Measurements from ENCODE around the gene FHL2.

FHL2 gene

GRCh38 chr2:105376789-105377240 lies 22.0 kb downstream of the FHL2 start:
- DNase-seq = no peak

DNA sequence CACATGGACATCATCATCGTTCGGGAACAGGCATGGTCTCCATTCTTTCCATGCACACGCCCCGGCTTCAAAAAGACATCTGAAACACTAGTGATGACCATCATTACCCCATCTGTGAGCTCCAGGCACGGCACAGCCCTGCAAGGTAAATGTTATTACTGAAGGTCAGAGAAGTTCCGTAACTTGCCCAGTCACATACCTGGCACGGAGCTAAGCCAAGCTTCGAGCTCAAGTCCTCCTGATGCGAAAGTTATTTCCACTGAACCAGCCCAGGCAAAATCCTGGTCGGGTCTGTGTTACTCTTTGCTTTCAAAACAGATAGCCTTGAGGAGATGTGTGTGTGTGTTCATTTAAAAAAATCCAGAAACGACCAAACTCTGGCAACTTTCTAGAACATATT lies 22.8 kb downstream of the FHL2 start:
- no peak for DNase-seq

- DNase-seq = no peak
These were observed 23.8 kb downstream of the FHL2 start for GRCh38 chr2:105375001-105375561.

GRCh38 chr2:105373895-105374401 lies 24.9 kb downstream of the FHL2 start:
- no peak for DNase-seq

- DNase-seq = no peak
These were observed 25.5 kb downstream of the FHL2 start for GRCh38 chr2:105373344-105373781.

GRCh38 chr2:105371810-105372209 lies 27.0 kb downstream of the FHL2 start:
- DNase-seq = no peak

GRCh38 chr2:105371156-105371555 lies 27.7 kb downstream of the FHL2 start:
- DNase-seq = no peak

- peak; percentile 78 for DNase-seq
These were observed 28.8 kb downstream of the FHL2 start for GRCh38 chr2:105369777-105370690.

- no peak for DNase-seq
These were observed 30.0 kb downstream of the FHL2 start for GRCh38 chr2:105368759-105369408.

GRCh38 chr2:105365206-105365605 lies 33.6 kb downstream of the FHL2 start:
- no peak for DNase-seq

GRCh38 chr2:105364436-105365139 lies 34.3 kb downstream of the FHL2 start:
- DNase-seq = no peak

GRCh38 chr2:105362862-105363591 lies 35.8 kb downstream of the FHL2 start:
- DNase-seq = no peak

DNA sequence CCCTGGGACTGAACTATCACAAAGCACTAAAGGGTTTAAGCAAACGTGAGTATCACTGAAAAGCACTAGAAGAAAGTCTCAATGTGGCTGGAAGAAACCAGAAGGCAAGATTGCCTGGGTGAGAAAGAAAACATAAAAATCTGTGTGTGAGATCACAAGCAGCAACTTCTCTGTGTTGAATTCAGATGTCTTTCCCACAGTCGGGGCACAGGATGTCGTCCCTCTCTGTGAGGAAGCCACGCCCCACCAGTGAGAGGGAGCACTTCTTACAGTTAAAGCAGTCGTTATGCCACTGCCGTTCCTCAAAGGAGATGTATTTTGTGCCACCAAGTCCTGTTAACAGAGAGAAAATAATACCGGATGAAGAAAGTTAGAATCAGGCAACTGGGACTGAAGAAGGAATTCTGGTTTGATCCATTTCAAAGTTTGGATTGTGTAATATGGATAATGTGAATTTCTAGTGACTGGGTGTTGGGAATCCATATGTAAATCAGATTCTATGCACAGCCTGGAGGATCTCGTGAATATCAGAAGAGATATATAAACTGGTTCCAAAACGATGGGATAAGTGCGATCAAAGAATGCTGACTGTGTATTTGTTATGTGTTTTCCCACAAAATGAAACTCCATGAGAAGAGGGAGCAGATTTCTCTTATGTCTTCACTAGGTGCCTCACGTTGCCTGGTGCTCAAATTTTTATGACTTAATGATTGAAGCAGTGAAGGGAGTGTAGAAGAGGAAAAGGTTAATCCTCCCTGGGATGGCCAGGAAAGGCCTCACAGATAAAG lies 37.6 kb downstream of the FHL2 start:
- DNase-seq = no peak

DNA sequence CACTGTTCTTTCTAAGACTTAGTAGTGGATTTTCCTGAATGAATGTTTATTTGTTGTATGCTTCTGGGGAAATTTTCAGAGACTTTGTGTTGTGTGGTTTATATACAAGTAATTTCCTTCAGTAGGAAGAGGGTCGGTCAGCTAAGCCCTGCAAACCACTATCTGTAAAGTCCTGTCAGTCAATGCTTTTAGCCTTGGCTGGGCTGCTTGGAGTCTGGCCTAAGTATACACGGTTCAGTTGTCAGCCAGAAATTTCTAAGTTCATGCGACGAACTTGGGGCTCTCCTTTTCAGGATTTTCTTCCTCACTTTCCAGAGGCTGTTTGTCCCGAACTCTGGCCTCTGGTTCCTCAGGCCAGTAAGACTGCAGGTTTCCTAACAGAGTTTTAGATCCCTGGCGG lies 40.3 kb downstream of the FHL2 start:
- DNase-seq = no peak

DNA sequence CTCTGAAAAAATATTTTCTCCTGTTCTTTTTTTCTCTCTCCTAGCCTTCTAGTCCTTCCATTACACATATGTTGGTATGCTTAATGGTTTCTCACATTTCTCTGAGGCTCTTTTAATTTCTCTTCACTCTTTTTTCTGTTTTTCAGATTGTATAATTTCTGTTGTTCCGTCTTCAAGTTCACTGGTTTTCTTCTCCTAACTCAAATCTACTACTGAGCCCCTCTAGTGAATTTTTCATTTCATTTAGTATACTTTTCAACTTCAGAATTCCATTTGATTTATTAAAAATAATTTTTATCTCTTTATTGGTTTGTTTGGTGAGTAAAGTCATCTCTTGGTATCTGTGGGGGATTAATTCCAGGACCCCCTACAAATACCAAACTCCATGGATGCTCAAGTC lies 41.7 kb downstream of the FHL2 start:
- DNase-seq = no peak

DNA sequence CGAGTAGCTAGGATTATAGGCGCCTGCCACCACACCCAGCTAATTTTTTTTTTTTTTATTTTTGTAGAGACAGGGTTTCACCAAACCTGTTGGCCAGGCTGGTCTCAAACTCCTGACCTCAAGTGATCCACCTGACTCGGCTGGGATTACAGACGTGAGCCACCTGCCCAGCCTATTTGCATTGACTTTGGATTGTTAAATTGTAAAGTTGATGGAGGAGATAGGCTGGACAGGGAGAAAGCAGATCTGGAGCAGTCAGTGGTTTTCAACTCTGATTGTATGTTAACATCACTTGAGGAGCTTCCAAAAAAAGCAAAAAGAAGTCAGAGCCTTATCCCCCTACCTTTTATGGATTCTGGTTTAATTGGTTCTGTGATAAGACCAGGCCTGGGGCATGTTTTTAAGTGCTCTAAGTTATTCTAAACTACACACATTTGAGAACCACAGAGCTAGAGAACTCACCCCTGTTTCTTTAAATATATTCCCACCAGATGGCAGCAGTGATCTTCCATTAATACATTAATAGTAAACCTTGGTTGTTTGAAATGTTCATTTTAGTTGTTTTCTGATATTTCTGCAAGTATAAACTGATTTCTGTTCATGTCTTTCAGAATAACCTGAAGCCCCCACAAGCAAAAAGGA lies 54.0 kb downstream of the FHL2 start:
- no peak for DNase-seq

- DNase-seq = no peak
These were observed 59.4 kb downstream of the FHL2 start for GRCh38 chr2:105339414-105339813.

GRCh38 chr2:105338020-105338385 lies 60.8 kb downstream of the FHL2 start:
- no peak for DNase-seq

- peak; percentile 87 for DNase-seq
These were observed 61.5 kb downstream of the FHL2 start, which contains the start of gene C2orf49 for GRCh38 chr2:105337122-105338019. C2orf49 (plus strand) TSS chr2:105337540; CDS start chr2:105337588, 48 bp downstream.

DNA sequence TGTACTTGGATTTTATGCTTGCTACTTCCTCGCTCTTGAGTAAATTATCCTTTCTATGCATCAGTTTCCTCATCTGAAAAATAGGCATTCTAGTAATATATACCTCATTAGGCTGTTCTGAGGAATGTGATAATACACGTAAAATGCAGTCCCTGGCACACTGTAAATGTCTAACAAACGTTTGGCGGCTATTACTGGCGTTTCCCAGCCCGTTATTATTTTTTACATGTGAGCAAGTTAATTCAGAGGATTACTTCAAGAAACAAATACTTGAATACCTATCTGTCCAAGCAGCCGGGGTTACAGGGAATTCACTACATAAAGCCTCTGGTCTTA lies 62.1 kb downstream of the FHL2 start:
- no peak for DNase-seq

All from CD4-positive, alpha-beta T cell treated with Interferon gamma for 1 hour (primary cell).